Liver (tissue), 9 donors: ENCODE data around the gene PPP1R3E. TPM values are rescaled to one million over a fixed set of nuclear protein-coding genes. Genes with fewer than 3 reads are reported as not detected.

Experiments
- DNase-seq: peaks from one replicate; pipeline ENCODE4 v3.0.0-alpha.2; 2017; ENCODE audit warnings: low spot score
- H3K27ac ChIP-seq, 2 donors: one replicate each; pipeline ENCODE4 v1.7.0; 2013; ENCODE audit warnings: inconsistent platforms in 2 of 2, low read length in 2 of 2, control low read depth in 1 of 2, low read depth in 1 of 2, mild to moderate bottlenecking in 1 of 2
- H3K27me3 ChIP-seq, 4 donors: one replicate each; pipeline versions ENCODE4 v1.6.1 to v1.7.0; 2013; ENCODE audit warnings: low read length in 3 of 4, inconsistent platforms in 1 of 4, mild to moderate bottlenecking in 1 of 4, moderate library complexity in 1 of 4; ENCODE audit not compliant: control insufficient read depth in 4 of 4, insufficient read depth in 4 of 4
- H3K36me3 ChIP-seq, 4 donors: one replicate each; pipeline versions ENCODE4 v1.6.1 to v1.7.0; 2013; ENCODE audit warnings: low read length in 3 of 4, mild to moderate bottlenecking in 3 of 4, low read depth in 1 of 4, moderate library complexity in 1 of 4; ENCODE audit not compliant: control insufficient read depth in 4 of 4, insufficient read depth in 3 of 4
- H3K4me1 ChIP-seq, 4 donors: one replicate each; pipeline versions ENCODE4 v1.6.1 to v1.7.0; 2013; ENCODE audit warnings: low read length in 3 of 4, mild to moderate bottlenecking in 3 of 4, moderate library complexity in 1 of 4; ENCODE audit not compliant: control insufficient read depth in 4 of 4, insufficient read depth in 4 of 4
- H3K4me3 ChIP-seq, 3 donors: one replicate each; pipeline versions ENCODE4 v1.6.1 to v1.7.0; 2013; ENCODE audit warnings: low read length in 3 of 3, control low read depth in 1 of 3, low read depth in 1 of 3, mild to moderate bottlenecking in 1 of 3
- H3K9ac ChIP-seq, 2 donors: one replicate each; pipeline ENCODE4 v1.7.0; 2013; ENCODE audit warnings: low read length in 2 of 2, mild to moderate bottlenecking in 2 of 2, moderate library complexity in 2 of 2, control low read depth in 1 of 2, low read depth in 1 of 2
- H3K9me3 ChIP-seq, 4 donors: one replicate each; pipeline versions ENCODE4 v1.6.1 to v1.7.0; 2013; ENCODE audit warnings: low read length in 3 of 4; ENCODE audit not compliant: control insufficient read depth in 4 of 4
- ATF3 ChIP-seq: IDR thresholded peaks from 2 replicates; pipeline ENCODE4 v1.6.1; 2016; ENCODE audit warnings: antibody characterized with exemption
- CTCF ChIP-seq: fragments of 150-350 bp; IDR thresholded peaks from 2 replicates; pipeline ENCODE4 v1.5.1; 2017; ENCODE audit warnings: improper control_type of control experiment, low read depth, low read length; ENCODE audit not compliant: missing input control
- EGR1 ChIP-seq, 2 donors: IDR thresholded peaks; 2 replicates each; pipeline ENCODE4 v1.6.1; 2016 to 2018; ENCODE audit warnings: antibody characterized with exemption in 2 of 2, low read depth in 2 of 2
- FOXA1 ChIP-seq: IDR thresholded peaks from 2 replicates; pipeline ENCODE4 v1.6.1; 2016; ENCODE audit warnings: antibody characterized with exemption
- FOXA2 ChIP-seq: IDR thresholded peaks from 2 replicates; pipeline ENCODE4 v1.6.1; 2016; ENCODE audit warnings: antibody characterized with exemption
- GABPA ChIP-seq, 2 donors: IDR thresholded peaks in 1 of 2; conservative IDR thresholded peaks in 1 of 2; 2 replicates each; pipeline ENCODE4 v1.6.1; 2016; ENCODE audit warnings: antibody characterized with exemption in 2 of 2, mild to moderate bottlenecking in 1 of 2, moderate library complexity in 1 of 2
- HNF4A ChIP-seq, 2 donors: conservative IDR thresholded peaks; 2 replicates each; pipeline ENCODE4 v1.6.1; 2016; ENCODE audit warnings: antibody characterized with exemption in 2 of 2, mild to moderate bottlenecking in 2 of 2
- HNF4G ChIP-seq: IDR thresholded peaks from 2 replicates; pipeline ENCODE4 v1.6.1; 2016; ENCODE audit warnings: antibody characterized with exemption
- JUND ChIP-seq, 2 donors: IDR thresholded peaks; 2 replicates each; pipeline ENCODE4 v1.6.1; 2016; ENCODE audit warnings: antibody characterized with exemption in 2 of 2
- MAX ChIP-seq: IDR thresholded peaks from 2 replicates; pipeline ENCODE4 v1.6.1; 2016; ENCODE audit warnings: antibody characterized with exemption
- NR2F2 ChIP-seq: IDR thresholded peaks from 2 replicates; pipeline ENCODE4 v1.6.1; 2016; ENCODE audit warnings: antibody characterized with exemption
- RAD21 ChIP-seq, 2 donors: IDR thresholded peaks; 2 replicates each; pipeline ENCODE4 v1.6.1; 2016; ENCODE audit warnings: antibody characterized with exemption in 2 of 2, mild to moderate bottlenecking in 2 of 2
- REST ChIP-seq: IDR thresholded peaks from 2 replicates; pipeline ENCODE4 v1.6.1; 2016; ENCODE audit warnings: antibody characterized with exemption, mild to moderate bottlenecking
- RXRA ChIP-seq, 2 donors: IDR thresholded peaks; 2 replicates each; pipeline ENCODE4 v1.6.1; 2017 to 2018; ENCODE audit warnings: antibody characterized with exemption in 2 of 2, mild to moderate bottlenecking in 1 of 2
- SP1 ChIP-seq: IDR thresholded peaks from 2 replicates; pipeline ENCODE4 v1.6.1; 2018; ENCODE audit warnings: antibody characterized with exemption, mild to moderate bottlenecking
- TAF1 ChIP-seq: conservative IDR thresholded peaks from 2 replicates; pipeline ENCODE4 v1.6.1; 2016; ENCODE audit warnings: antibody characterized with exemption, mild to moderate bottlenecking
- YY1 ChIP-seq: IDR thresholded peaks from 2 replicates; pipeline ENCODE4 v1.6.1; 2016; ENCODE audit warnings: antibody characterized with exemption, mild to moderate bottlenecking
- ZBTB33 ChIP-seq: IDR thresholded peaks from 2 replicates; pipeline ENCODE4 v1.6.1; 2016; ENCODE audit warnings: antibody characterized with exemption
- WGBS: extraction: QIAGEN DNeasy Blood & Tissue Kit; methylation state at CpG from one replicate; pipeline ENCODE4 v1.1.7; 2013; 5-methylcytosine and 5-hydroxymethylcytosine counted together
- polyA plus RNA-seq, 2 donors: library from polyadenylated mRNA; stranded (reverse) in 1 of 2; unstranded in 1 of 2; fragments of 200-250 nt in 1 of 2; fragments of >200 nt in 1 of 2; fragmentation: Nextera tagmentation in 1 of 2; extraction: Ambion mirVana in 1 of 2; gene quantifications; one replicate each; pipeline versions ENCODE4 v1.2.1 to v1.2.3, GENCODE V29; 2013 to 2015
- total RNA-seq, 2 donors: library from RNA; depleted of rRNA; stranded (reverse); fragments of >200 nt; gene quantifications; one replicate each; pipeline ENCODE4 v1.2.3, GENCODE V29; 2014
- donor health status: healthy.
- donor health status: healthy.
- donor health status: healthy.
- donor health status: healthy.
- donor health status: healthy.

The PPP1R3E gene
- total and polyA plus RNA-seq, 4 donors, result 2.5 to 4.7 (median 3.6) TPM

GRCh38 chr14:23306412-23307145 is 3.9 kb upstream of the PPP1R3E start, which contains the start of gene BCL2L2:
BCL2L2 (plus strand) TSS chr14:23306833; CDS start chr14:23307768, 935 bp downstream.
- H3K4me1 ChIP-seq, result peaks cover 15 to 43% (median 26%) of the 10 kb centered on the region in 4 donors
- TF ChIP-seq TAF1 (peak; percentile 47), SP1 (peak; percentile 91), RAD21 (IDR thresholded peaks at IDR 0.05) (peak in 1 of 2 donors; percentile 52), YY1 (peak; percentile 91), MAX (peak; percentile 65), REST (peak; percentile 86), ATF3 (peak; percentile 63), EGR1 (IDR thresholded peaks at IDR 0.05; ENCODE audit: low read depth in 2 of 2) (peak in 1 of 2 donors; percentile 77), JUND (IDR thresholded peaks at IDR 0.05) (peak in 1 of 2 donors; percentile 50), ZBTB33 (peak; percentile 79), RXRA (IDR thresholded peaks at IDR 0.05) (peak; percentile 47 to 76), CTCF (no peak), HNF4A (conservative IDR thresholded peaks at IDR 0.05) (peak; percentile 24 to 57), NR2F2 (peak; percentile 83), GABPA (IDR thresholded peaks at IDR 0.05 in 1 of 2, conservative IDR thresholded peaks at IDR 0.05 in 1 of 2) (peak in 1 of 2 donors; percentile 82), FOXA2 (peak; percentile 25), HNF4G (no peak), FOXA1 (peak; percentile 47)
- 1% methylated on average over 24 of the region's 24 CpGs for WGBS

More at GRCh38 chr14:23306412-23307145, 3.9 kb upstream of the PPP1R3E start, which contains the start of gene BCL2L2:
- H3K4me3 ChIP-seq, result peak within 1 kb of the TSS; percentile 75 to 93 (median 93)
- peak within 1 kb of the TSS; percentile 93 to 95 for H3K9ac ChIP-seq
- peak within 1 kb of the TSS; percentile 84 to 93 for H3K27ac ChIP-seq
- H3K36me3 ChIP-seq, result peaks cover 0 to 14% (median 6%) of the 10 kb centered on the region in 4 donors
- no peaks in the 10 kb centered on the region for H3K27me3 ChIP-seq
- peak; percentile 86 for DNase-seq
- H3K9me3 ChIP-seq, result no peaks in the 10 kb centered on the region
